Uterus (tissue), 4 donors: Measurements from ENCODE around the gene NDUFS6. TPM values are rescaled to one million over a fixed set of nuclear protein-coding genes. Genes with fewer than 3 reads are reported as not detected.

ENCODE experiments used
- DNase-seq, 2 donors: peaks; one replicate each; pipeline ENCODE4 v3.0.0-alpha.2; 2019 to 2020
- H3K27ac ChIP-seq, 2 donors: fragments of 200-600 bp; sonication (generic); 1 replicate in 1 of 2; 2 replicates in 1 of 2; pipeline ENCODE4 v1.5.1; 2016 to 2018
- H3K27me3 ChIP-seq, 2 donors: fragments of 200-600 bp; sonication (generic); one replicate each; pipeline ENCODE4 v1.5.1; 2018 to 2019; ENCODE audit warnings: control low read depth in 1 of 2
- H3K36me3 ChIP-seq, 2 donors: fragments of 200-600 bp; sonication (generic); one replicate each; pipeline ENCODE4 v1.5.1; 2019; ENCODE audit warnings: control low read depth in 1 of 2
- H3K4me1 ChIP-seq, 2 donors: fragments of 200-600 bp; sonication (generic); one replicate each; pipeline ENCODE4 v1.5.1; 2018 to 2019; ENCODE audit warnings: control low read depth in 1 of 2
- H3K4me3 ChIP-seq, 2 donors: fragments of 200-600 bp; sonication (generic); 1 replicate in 1 of 2; 2 replicates in 1 of 2; pipeline ENCODE4 v1.5.1; 2018 to 2019; ENCODE audit warnings: mild to moderate bottlenecking in 1 of 2
- H3K9me3 ChIP-seq, 2 donors: fragments of 200-600 bp; sonication (generic); one replicate each; pipeline ENCODE4 v1.5.1; 2019; ENCODE audit warnings: control low read depth in 1 of 2
- POLR2A ChIP-seq, 2 donors: fragments of 450-650 bp; IDR thresholded peaks; one replicate each; pipeline ENCODE4 v1.6.1; 2016; ENCODE audit warnings: antibody characterized with exemption in 2 of 2, mild to moderate bottlenecking in 1 of 2, moderate library complexity in 1 of 2
- intact Hi-C: fragments of 100-400 bp; cut with DNase I; formaldehyde crosslinking; loops from one replicate; pipeline ENCODE4 v1.15.1; 2023; ENCODE audit warnings: low total_unique reads
- total RNA-seq, 4 donors: library from RNA; depleted of rRNA in 3 of 4; stranded (reverse); fragments of >200 nt in 3 of 4; gene quantifications; one replicate each; pipeline versions ENCODE4 v1.1.0 to v1.2.4, GENCODE V29; 2014 to 2023
- TF ChIP-seq, protein P1 (sequence below), 4 experiments: fragments of 200-600 bp in 2 of 4; fragments of 450-650 bp in 2 of 4; sonication (generic) in 2 of 4; IDR thresholded peaks; one replicate each; pipeline ENCODE4 v1.5.1; 2016 to 2019; ENCODE audit warnings: antibody characterized with exemption in 4 of 4, mild to moderate bottlenecking in 2 of 4, moderate library complexity in 1 of 4
- donor health status: DM: yes; HTN: yes; CAD: no.

The NDUFS6 gene
- total RNA-seq, 4 donors from 2014 or later: 8.5 to 17.9 (median 14.6) TPM

DNA sequence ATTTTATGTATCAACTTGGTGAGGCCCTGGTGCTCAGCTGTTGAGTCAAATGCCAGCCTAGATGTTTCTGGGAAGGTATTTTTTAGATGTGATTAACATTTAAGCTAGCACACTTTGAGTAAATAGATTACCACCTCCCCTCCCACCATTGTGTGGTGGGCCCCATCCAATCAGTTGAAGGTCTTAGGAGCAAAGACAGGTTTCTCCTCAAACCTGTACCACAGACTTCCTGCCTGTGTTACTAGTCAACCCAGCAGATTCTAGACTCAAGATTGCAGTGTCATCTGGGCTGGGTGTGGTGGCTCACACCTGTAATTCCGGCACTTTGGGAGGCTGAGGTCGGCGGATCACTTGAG lies 35.3 kb upstream of the NDUFS6 start:
- Histone ChIP-seq H3K4me3 (no peak overlapping the region), H3K27me3 (no peaks in the 10 kb centered on the region), H3K4me1 (no peaks in the 10 kb centered on the region), H3K36me3 (no peaks in the 10 kb centered on the region), H3K27ac (no peak overlapping the region), H3K9me3 (no peaks in the 10 kb centered on the region)
- intact Hi-C loops: no loop called here
- TF ChIP-seq, protein P1, sequence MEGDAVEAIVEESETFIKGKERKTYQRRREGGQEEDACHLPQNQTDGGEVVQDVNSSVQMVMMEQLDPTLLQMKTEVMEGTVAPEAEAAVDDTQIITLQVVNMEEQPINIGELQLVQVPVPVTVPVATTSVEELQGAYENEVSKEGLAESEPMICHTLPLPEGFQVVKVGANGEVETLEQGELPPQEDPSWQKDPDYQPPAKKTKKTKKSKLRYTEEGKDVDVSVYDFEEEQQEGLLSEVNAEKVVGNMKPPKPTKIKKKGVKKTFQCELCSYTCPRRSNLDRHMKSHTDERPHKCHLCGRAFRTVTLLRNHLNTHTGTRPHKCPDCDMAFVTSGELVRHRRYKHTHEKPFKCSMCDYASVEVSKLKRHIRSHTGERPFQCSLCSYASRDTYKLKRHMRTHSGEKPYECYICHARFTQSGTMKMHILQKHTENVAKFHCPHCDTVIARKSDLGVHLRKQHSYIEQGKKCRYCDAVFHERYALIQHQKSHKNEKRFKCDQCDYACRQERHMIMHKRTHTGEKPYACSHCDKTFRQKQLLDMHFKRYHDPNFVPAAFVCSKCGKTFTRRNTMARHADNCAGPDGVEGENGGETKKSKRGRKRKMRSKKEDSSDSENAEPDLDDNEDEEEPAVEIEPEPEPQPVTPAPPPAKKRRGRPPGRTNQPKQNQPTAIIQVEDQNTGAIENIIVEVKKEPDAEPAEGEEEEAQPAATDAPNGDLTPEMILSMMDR (IDR thresholded peaks at IDR 0.05): no peak
- TF ChIP-seq POLR2A (IDR thresholded peaks at IDR 0.05): no peak
- DNase-seq: no peak

DNA sequence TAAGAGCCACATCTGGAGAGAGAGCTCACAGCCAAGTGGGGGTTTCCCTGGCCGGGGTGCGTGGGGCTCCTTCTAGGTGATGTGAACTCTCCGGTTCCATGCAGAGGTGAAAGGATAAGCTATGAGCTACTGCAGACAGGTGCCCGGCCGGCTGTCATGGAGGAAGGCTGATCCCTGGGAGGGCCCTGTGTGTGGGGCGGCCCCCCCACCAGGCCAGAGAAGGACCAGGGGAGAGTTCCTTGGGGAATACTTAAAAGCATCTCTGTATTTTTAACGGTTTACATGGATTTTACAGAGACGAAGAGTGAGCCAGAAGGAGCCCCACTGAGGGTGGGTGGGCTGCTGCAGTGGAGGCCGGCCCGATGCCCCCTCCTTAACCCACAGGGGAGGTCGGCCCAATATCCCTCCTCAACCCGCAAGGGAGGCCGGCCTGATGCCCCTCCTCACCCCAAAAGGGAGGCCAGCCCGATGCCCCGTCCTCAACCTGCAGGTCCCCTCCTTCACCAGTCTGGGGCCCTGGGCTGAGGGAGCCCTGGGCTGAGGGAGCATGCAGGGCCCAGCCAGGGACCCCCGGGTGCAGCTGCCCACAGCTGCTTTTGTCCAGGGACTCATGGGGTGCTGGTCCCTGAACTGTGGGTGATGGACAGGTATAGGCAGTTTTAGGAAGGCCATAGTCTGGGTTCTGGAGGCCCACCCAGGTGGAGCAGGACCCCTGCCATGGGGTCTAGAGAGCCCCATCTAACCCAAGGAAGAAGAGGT lies 33.5 kb upstream of the NDUFS6 start:
- H3K27me3 ChIP-seq: no peaks in the 10 kb centered on the region
- TF ChIP-seq, protein P1 (IDR thresholded peaks at IDR 0.05): no peak
- no peak for TF ChIP-seq POLR2A (IDR thresholded peaks at IDR 0.05)
- intact Hi-C loops: no loop called here
- no peak for DNase-seq
- H3K27ac ChIP-seq: no peak overlapping the region
- no peaks in the 10 kb centered on the region for H3K9me3 ChIP-seq
- H3K36me3 ChIP-seq: no peaks in the 10 kb centered on the region
- H3K4me1 ChIP-seq: no peaks in the 10 kb centered on the region
- H3K4me3 ChIP-seq: no peak overlapping the region

DNA sequence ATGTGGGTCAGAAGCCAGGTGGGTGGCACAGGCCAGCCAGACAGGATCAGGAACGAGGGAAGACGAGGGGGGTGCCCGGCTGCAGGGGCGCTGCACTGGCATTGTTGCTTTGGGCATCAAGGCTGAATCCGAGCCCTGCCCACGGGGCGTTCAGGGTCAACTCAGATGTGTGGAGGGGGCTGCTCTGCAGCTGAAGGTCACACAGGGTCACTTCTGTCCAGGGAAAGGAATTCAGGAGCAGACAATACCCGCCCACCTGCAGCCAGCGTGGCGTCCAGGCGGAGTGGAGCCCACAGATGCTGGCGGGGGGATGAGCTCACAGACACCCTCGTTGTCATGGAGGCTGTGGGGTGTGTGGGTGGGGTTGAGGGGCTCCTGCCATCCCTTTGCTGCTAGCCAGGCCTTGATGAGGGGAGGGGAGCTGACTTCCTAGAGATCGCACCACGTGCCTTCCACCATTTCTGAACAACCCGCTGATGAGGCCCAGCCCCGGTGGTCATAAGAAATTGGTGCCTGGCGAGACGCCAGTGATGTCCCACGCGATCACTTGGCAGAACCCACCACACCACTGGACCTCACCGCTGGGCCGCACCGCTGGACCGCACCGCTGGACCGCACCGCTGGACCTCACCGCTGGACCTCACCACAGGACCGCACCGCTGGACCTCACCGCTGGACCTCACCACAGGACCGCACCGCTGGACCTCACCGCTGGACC lies 32.8 kb upstream of the NDUFS6 start:
- intact Hi-C loops: no loop called here
- Histone ChIP-seq H3K27me3 (no peaks in the 10 kb centered on the region), H3K4me1 (no peaks in the 10 kb centered on the region), H3K27ac (no peak overlapping the region), H3K4me3 (no peak overlapping the region), H3K36me3 (no peaks in the 10 kb centered on the region), H3K9me3 (no peaks in the 10 kb centered on the region)
- TF ChIP-seq, protein P1 (IDR thresholded peaks at IDR 0.05): no peak
- TF ChIP-seq POLR2A (IDR thresholded peaks at IDR 0.05): no peak
- DNase-seq: no peak

DNA sequence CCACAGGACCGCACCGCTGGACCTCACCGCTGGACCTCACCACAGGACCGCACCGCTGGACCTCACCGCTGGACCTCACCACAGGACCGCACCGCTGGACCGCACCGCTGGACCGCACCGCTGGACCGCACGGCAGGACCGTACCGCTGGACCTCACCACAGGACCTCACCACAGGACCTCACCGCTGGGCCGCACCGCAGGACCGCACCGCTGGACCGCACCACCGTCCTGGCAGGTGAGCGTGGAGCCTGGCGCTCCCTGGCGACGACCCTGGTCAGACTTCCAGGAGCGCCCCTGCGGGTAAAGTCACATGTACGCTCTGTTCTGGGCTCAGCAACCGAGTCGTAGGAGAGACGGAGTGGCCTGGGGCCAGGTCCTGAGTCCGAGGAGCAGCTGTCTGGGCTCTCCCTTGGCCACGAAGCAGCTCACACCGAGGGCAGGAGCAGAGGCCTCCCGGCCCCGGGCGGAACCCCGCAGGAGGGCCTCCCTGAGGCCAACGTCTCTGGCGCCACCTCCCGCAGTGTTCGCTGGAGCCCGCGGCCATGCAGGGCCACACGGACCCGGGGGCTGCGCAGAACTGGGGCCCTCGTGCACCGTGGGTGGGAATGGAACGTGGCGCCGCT lies 32.1 kb upstream of the NDUFS6 start:
- intact Hi-C loops: no loop called here
- H3K4me3 ChIP-seq: no peak overlapping the region
- no peaks in the 10 kb centered on the region for H3K36me3 ChIP-seq
- H3K27me3 ChIP-seq: no peaks in the 10 kb centered on the region
- no peaks in the 10 kb centered on the region for H3K4me1 ChIP-seq
- no peaks in the 10 kb centered on the region for H3K9me3 ChIP-seq
- no peak for DNase-seq
- H3K27ac ChIP-seq: no peak overlapping the region
- TF ChIP-seq, protein P1 (IDR thresholded peaks at IDR 0.05): no peak
- TF ChIP-seq POLR2A (IDR thresholded peaks at IDR 0.05): no peak
